H1 (cell line): ENCODE data around the gene SEMA4F. TPM values are rescaled to one million over a fixed set of nuclear protein-coding genes. Genes with fewer than 3 reads are reported as not detected.
A peak's percentile ranks its signal among the peaks of the same experiment; 100 is the strongest.

Experiments
- CTCF ChIA-PET: fragments of 300-600 bp; sonication (Branson Sonifier 250); formaldehyde crosslinking; loops from one replicate; lab custom pipeline; 2021; ENCODE audit not compliant: partially characterized antibody; lab: Charles Lee
- POLR2A ChIA-PET: fragments of 300-600 bp; sonication (Branson Sonifier 250); formaldehyde crosslinking; loops from one replicate; lab custom pipeline; 2021; ENCODE audit warnings: inconsistent platforms; ENCODE audit not compliant: partially characterized antibody; lab: Charles Lee
- DNase-seq, 2 experiments: peaks; one replicate each; pipeline versions ENCODE4 v3.0.0 to v3.0.0-alpha.2; 2010 to 2022; ENCODE audit warnings: low spot score in 2 of 2, low read depth in 1 of 2, mixed read lengths in 1 of 2
- FAIRE-seq: peaks from 2 replicates; lab custom pipeline; 2011; peaks lifted over from hg19 to GRCh38; lab: Jason Lieb, UNC
- H2AFZ ChIP-seq: 2 replicates; pipeline ENCODE4 v1.8.1; 2012; ENCODE audit warnings: low read length, inconsistent platforms
- H2AK5ac ChIP-seq: 2 replicates; pipeline ENCODE4 v1.6.1; 2013; ENCODE audit warnings: low read depth, low read length
- H2BK120ac ChIP-seq: replicated peaks from 2 replicates; pipeline ENCODE3; 2013; ENCODE audit warnings: low read depth, low read length, inconsistent platforms
- H2BK12ac ChIP-seq: 2 replicates; pipeline ENCODE4 v1.6.1; 2013; ENCODE audit warnings: low read depth, low read length
- H2BK15ac ChIP-seq: 2 replicates; pipeline ENCODE4 v1.6.1; 2013; ENCODE audit warnings: low read length
- H2BK20ac ChIP-seq: 2 replicates; pipeline ENCODE4 v1.6.1; 2013; ENCODE audit warnings: low read length
- H2BK5ac ChIP-seq: 2 replicates; pipeline ENCODE4 v1.6.1; 2013; ENCODE audit warnings: low read depth, low read length
- H3K14ac ChIP-seq: 2 replicates; pipeline ENCODE4 v1.6.1; 2013; ENCODE audit warnings: inconsistent platforms; ENCODE audit not compliant: insufficient read length
- H3K18ac ChIP-seq: 2 replicates; pipeline ENCODE4 v1.6.1; 2013; ENCODE audit warnings: low read length; ENCODE audit errors: extremely low read depth
- H3K23ac ChIP-seq: 2 replicates; pipeline ENCODE4 v1.6.1; 2013; ENCODE audit warnings: inconsistent platforms; ENCODE audit not compliant: insufficient read length
- H3K23me2 ChIP-seq: 2 replicates; pipeline ENCODE4 v1.6.1; 2013; ENCODE audit warnings: low read depth, low read length
- H3K27ac ChIP-seq: 2 replicates; pipeline ENCODE4 v1.6.1; 2011; ENCODE audit warnings: low read depth, low read length, inconsistent platforms
- H3K27me3 ChIP-seq, 4 experiments: replicated peaks in 1 of 4; 1 replicate in 1 of 4; 2 replicates in 3 of 4; pipeline versions ENCODE4 v1.6.1 to v1.8.1; 2011 to 2013; ENCODE audit warnings: low read length in 3 of 4, mild to moderate bottlenecking in 3 of 4, inconsistent platforms in 2 of 4, mixed read lengths in 2 of 4, moderate library complexity in 1 of 4; ENCODE audit not compliant: control insufficient read depth in 3 of 4, insufficient read depth in 3 of 4; ENCODE audit errors: extremely low read depth in 1 of 4
- H3K36me3 ChIP-seq, 4 experiments: 2 replicates each; pipeline versions ENCODE4 v1.6.1 to v1.8.1; 2011 to 2013; ENCODE audit warnings: mild to moderate bottlenecking in 4 of 4, low read length in 3 of 4, moderate library complexity in 2 of 4, control low read depth in 1 of 4, inconsistent platforms in 1 of 4; ENCODE audit not compliant: insufficient read depth in 4 of 4, control insufficient read depth in 2 of 4
- H3K4ac ChIP-seq: replicated peaks from 2 replicates; pipeline ENCODE3; 2013; ENCODE audit warnings: low read length, low read depth, mixed read lengths, inconsistent platforms; ENCODE audit not compliant: insufficient read length
- H3K4me1 ChIP-seq, 4 experiments: replicated peaks in 1 of 4; 1 replicate in 1 of 4; 2 replicates in 3 of 4; pipeline versions ENCODE4 v1.6.1 to v1.8.1; 2011 to 2013; ENCODE audit warnings: low read length in 3 of 4, inconsistent platforms in 2 of 4, mixed read lengths in 1 of 4; ENCODE audit not compliant: insufficient read depth in 4 of 4, control insufficient read depth in 3 of 4
- H3K4me2 ChIP-seq, 2 experiments: 2 replicates each; pipeline versions ENCODE4 v1.6.1 to v1.8.1; 2011 to 2013; ENCODE audit warnings: low read depth in 2 of 2, low read length in 2 of 2, control low read depth in 1 of 2, inconsistent platforms in 1 of 2, mild to moderate bottlenecking in 1 of 2; ENCODE audit not compliant: insufficient read depth in 1 of 2
- H3K4me3 ChIP-seq, 4 experiments: fragments of 200-600, 300-600 bp in 1 of 4; sonication (generic), shearing (Covaris generic), sonication (Bioruptor Twin) in 1 of 4; 2 replicates each; pipeline versions ENCODE4 v1.5.1 to v1.8.1; 2011 to 2016; ENCODE audit warnings: low read length in 4 of 4, low read depth in 3 of 4, control low read depth in 2 of 4, inconsistent platforms in 2 of 4, mild to moderate bottlenecking in 2 of 4, mixed read lengths in 1 of 4, moderate library complexity in 1 of 4; ENCODE audit not compliant: insufficient read depth in 2 of 4; ENCODE audit errors: extremely low read depth in 1 of 4
- H3K56ac ChIP-seq: replicated peaks from 2 replicates; pipeline ENCODE3; 2013; ENCODE audit warnings: low read depth, mild to moderate bottlenecking, mixed read lengths, low read length, inconsistent platforms; ENCODE audit not compliant: insufficient read length
- H3K79me1 ChIP-seq: 2 replicates; pipeline ENCODE4 v1.6.1; 2013; ENCODE audit warnings: low read depth, low read length, control low read depth
- H3K79me2 ChIP-seq, 2 experiments: 2 replicates each; pipeline versions ENCODE4 v1.6.1 to v1.8.1; 2012 to 2013; ENCODE audit warnings: low read length in 2 of 2, mild to moderate bottlenecking in 2 of 2, inconsistent platforms in 1 of 2; ENCODE audit not compliant: insufficient read depth in 2 of 2, control insufficient read depth in 1 of 2
- H3K9ac ChIP-seq, 4 experiments: replicated peaks in 1 of 4; 1 replicate in 1 of 4; 2 replicates in 3 of 4; pipeline versions ENCODE4 v1.6.1 to v1.8.1; 2011 to 2013; ENCODE audit warnings: low read depth in 3 of 4, low read length in 3 of 4, control low read depth in 2 of 4, mild to moderate bottlenecking in 2 of 4, moderate library complexity in 2 of 4, inconsistent platforms in 1 of 4; ENCODE audit errors: extremely low read depth in 1 of 4
- H3K9me3 ChIP-seq, 2 experiments: 2 replicates each; pipeline versions ENCODE4 v1.6.1 to v1.8.1; 2012 to 2013; ENCODE audit warnings: mild to moderate bottlenecking in 2 of 2, moderate library complexity in 2 of 2, control low read depth in 1 of 2, inconsistent platforms in 1 of 2, low read depth in 1 of 2, low read length in 1 of 2, mixed read lengths in 1 of 2; ENCODE audit not compliant: insufficient read depth in 2 of 2
- H4K20me1 ChIP-seq, 2 experiments: replicated peaks in 1 of 2; 2 replicates each; pipeline versions ENCODE3 to v1.8.1; 2011 to 2013; ENCODE audit warnings: inconsistent platforms in 2 of 2, low read length in 2 of 2, mild to moderate bottlenecking in 1 of 2; ENCODE audit not compliant: insufficient read depth in 2 of 2, control insufficient read depth in 1 of 2
- H4K5ac ChIP-seq: 2 replicates; pipeline ENCODE4 v1.6.1; 2013; ENCODE audit warnings: low read length, low read depth, mixed read lengths, inconsistent platforms; ENCODE audit not compliant: insufficient read length
- H4K8ac ChIP-seq: 2 replicates; pipeline ENCODE4 v1.8.0; 2013; ENCODE audit warnings: mild to moderate bottlenecking, moderate library complexity, low read length, inconsistent platforms; ENCODE audit not compliant: insufficient read depth; ENCODE audit errors: extremely low read depth
- H4K91ac ChIP-seq: replicated peaks from 2 replicates; pipeline ENCODE3; 2013; ENCODE audit warnings: low read length, mixed read lengths, inconsistent platforms; ENCODE audit not compliant: insufficient read length
- CHD2 ChIP-seq: IDR thresholded peaks from 2 replicates; pipeline ENCODE4 v1.6.1; 2012; ENCODE audit warnings: low read length, improper control_type of control experiment
- FOSL1 ChIP-seq: IDR thresholded peaks from 2 replicates; pipeline ENCODE4 v1.6.1; 2011; ENCODE audit warnings: mild to moderate bottlenecking, low read depth, low read length, moderate library complexity; ENCODE audit not compliant: insufficient read depth
- MAFK ChIP-seq: IDR thresholded peaks from 2 replicates; pipeline ENCODE4 v1.6.1; 2012; ENCODE audit warnings: low read depth, mild to moderate bottlenecking, improper control_type of control experiment, low read length
- NANOG ChIP-seq: IDR thresholded peaks from 2 replicates; pipeline ENCODE4 v1.6.1; 2011; ENCODE audit warnings: low read length, low read depth, mild to moderate bottlenecking, inconsistent platforms; ENCODE audit not compliant: insufficient read depth, poor library complexity, severe bottlenecking
- PHF8 ChIP-seq: fragments of 200-600 bp; sonication (generic); conservative IDR thresholded peaks from 2 replicates; pipeline ENCODE4 v1.7.1; 2012; ENCODE audit warnings: low read depth, mild to moderate bottlenecking, inconsistent platforms, low read length, moderate library complexity
- RFX5 ChIP-seq: IDR thresholded peaks from 2 replicates; pipeline ENCODE4 v1.6.1; 2011; ENCODE audit warnings: low read depth, low read length, improper control_type of control experiment, borderline replicate concordance
- TEAD4 ChIP-seq: IDR thresholded peaks from 2 replicates; pipeline ENCODE4 v1.6.1; 2012; ENCODE audit warnings: low read depth, low read length, inconsistent platforms, mixed read lengths
- ZNF274 ChIP-seq: IDR thresholded peaks from 2 replicates; pipeline ENCODE4 v1.7.0; 2012; ENCODE audit warnings: low read length, borderline replicate concordance; ENCODE audit errors: extremely low read depth
- WGBS, 2 experiments: shearing (Covaris generic) in 1 of 2; methylation state at CpG; one replicate each; pipeline versions ENCODE4 v1.1.6 to v1.1.7; 2013 to 2015; ENCODE audit warnings: low lambda C conversion rate in 2 of 2, mixed read lengths in 2 of 2, inconsistent platforms in 1 of 2, low coverage in 1 of 2, missing lambda C conversion rate in 1 of 2; ENCODE audit not compliant: insufficient replicate concordance in 2 of 2, insufficient coverage in 1 of 2, insufficient read length in 1 of 2; ENCODE audit errors: extremely low coverage in 1 of 2, missing lambda C conversion rate in 1 of 2; 5-methylcytosine and 5-hydroxymethylcytosine counted together
- polyA plus RNA-seq, 7 experiments: library from polyadenylated mRNA; depleted of rRNA in 3 of 7; stranded (reverse) in 5 of 7; unstranded in 2 of 7; fragments of >200 nt in 5 of 7; fragments of 200-250 nt in 2 of 7; gene quantifications; 1 replicate in 5 of 7; 2 replicates in 1 of 7; 4 replicates in 1 of 7; pipeline versions ENCODE4 v1.2.1 to v1.2.3, GENCODE V29; 2011 to 2013; ENCODE audit warnings: missing spikeins in 2 of 7, mixed read lengths in 2 of 7
- total RNA-seq: library from RNA; stranded (reverse); fragmentation: NEBNext Ultra II Directional; extraction: Animal tissue kit (Norgen Biotek cat#: 25700); gene quantifications from 2 replicates; pipeline ENCODE4 v1.2.1, GENCODE V29; 2021

Gene SEMA4F
- total and polyA plus RNA-seq, 2 of the 8 experiments (the other 6 are each of a cell fraction or from before 2014, with no cell fraction given), result 3.3 to 3.4 TPM

GRCh38 chr2:74691929-74692328 lies 37.9 kb downstream of the SEMA4F start:
- no peak for TF ChIP-seq TEAD4
- no peak for TF ChIP-seq RFX5
- TF ChIP-seq CHD2, result no peak
- no peak for TF ChIP-seq NANOG
- TF ChIP-seq FOSL1, result no peak
- TF ChIP-seq MAFK, result no peak
- no peak for TF ChIP-seq ZNF274
- TF ChIP-seq PHF8, result no peak
- CTCF ChIA-PET, result interaction anchor here (0.6 to 3.0 kb wide), 22 partner anchors 10 to 445 kb away, joined by 3 to 48 read pairs (median 5); no protein-coding TSS in a partner anchor
- H3K79me2 ChIP-seq, result no peaks in the 10 kb centered on the region

More at GRCh38 chr2:74691929-74692328, 37.9 kb downstream of the SEMA4F start:
- Histone ChIP-seq H3K23me2 (no peaks in the 10 kb centered on the region), H2BK5ac (no peak overlapping the region), H3K4ac (no peak overlapping the region), H3K9me3 (no peaks in the 10 kb centered on the region), H3K14ac (no peak overlapping the region), H3K36me3 (no peaks in the 10 kb centered on the region), H3K79me1 (no peaks in the 10 kb centered on the region), H3K56ac (no peak overlapping the region), H3K27me3 (no peaks in the 10 kb centered on the region), H3K4me2 (no peak overlapping the region), H2AFZ (no peak overlapping the region), H4K91ac (no peak overlapping the region), H3K23ac (no peak overlapping the region), H4K20me1 (no peaks in the 10 kb centered on the region), H2BK15ac (0 out of 2 replicates have a peak overlapping the region, but pooled peaks have one; percentile 36), H4K5ac (no peak overlapping the region), H3K18ac (no peak overlapping the region), H2BK120ac (no peak overlapping the region), H3K4me3 (no peak overlapping the region), H2AK5ac (no peak overlapping the region), H2BK20ac (no peak overlapping the region), H3K9ac (no peak overlapping the region), H3K4me1 (no peaks in the 10 kb centered on the region), H2BK12ac (no peak overlapping the region), H3K27ac (no peak overlapping the region), H4K8ac (no peak overlapping the region)
- POLR2A ChIA-PET, result interaction anchor here (1.7 kb wide), 1 partner anchor 143 kb away, joined by 5 read pairs; the partner anchor contains the start of gene HK2
- DNase-seq (no peak), FAIRE-seq (no peak)
- 87% methylated on average over 5 of the region's 5 CpGs; no CpG with 5 or more reads in 1 of the 2 experiments for WGBS, 2 experiments
